Panc1 (cell line): ENCODE measurements around the gene FAM237A. TPM values are rescaled to one million over a fixed set of nuclear protein-coding genes. Genes with fewer than 3 reads are reported as not detected.

Source experiments
- ATAC-seq: fragments of 200-7000 bp; cut with Tn5 transposase; 2 replicates; pipeline ENCODE4 v1.9.1; 2020; ENCODE audit warnings: mild to moderate bottlenecking, moderate library complexity
- BruUV-seq: library from RNA; stranded (reverse); fragments of 400-500 nt; replicated peaks from 2 replicates; lab custom pipeline; 2021; lab: Mats Ljungman, UMichigan
- CTCF ChIA-PET: fragments of 300-600 bp; sonication (Branson Sonifier 250); formaldehyde crosslinking; loops from one replicate; lab custom pipeline; 2022; ENCODE audit warnings: antibody characterized with exemption; lab: Charles Lee
- POLR2A ChIA-PET: fragments of 300-600 bp; sonication (Branson Sonifier 250); formaldehyde crosslinking; loops from one replicate; lab custom pipeline; 2022; ENCODE audit warnings: antibody characterized with exemption; lab: Charles Lee
- DNase-seq: peaks from one replicate; pipeline ENCODE4 v3.0.0-alpha.2; 2010; ENCODE audit warnings: low read depth, low spot score
- H3K27ac ChIP-seq: 2 replicates; pipeline ENCODE4 v1.5.1; 2011; ENCODE audit warnings: mild to moderate bottlenecking, low read length, inconsistent platforms
- H3K27me3 ChIP-seq: fragments of 200-500 bp; sonication (Bioruptor generic); 2 replicates; pipeline ENCODE4 v1.6.0; 2014; ENCODE audit warnings: low read length, inconsistent platforms; ENCODE audit not compliant: control insufficient read depth, insufficient read depth
- H3K36me3 ChIP-seq: fragments of 200-500 bp; sonication (Bioruptor generic); 2 replicates; pipeline ENCODE4 v1.5.1; 2014; ENCODE audit warnings: inconsistent platforms, mild to moderate bottlenecking, low read length, moderate library complexity; ENCODE audit not compliant: control insufficient read depth, insufficient read depth
- H3K4me1 ChIP-seq: 2 replicates; pipeline ENCODE4 v1.5.1; 2011; ENCODE audit warnings: inconsistent platforms, mild to moderate bottlenecking, low read length, moderate library complexity; ENCODE audit not compliant: control insufficient read depth, insufficient read depth
- H3K4me3 ChIP-seq, 2 experiments: 2 replicates each; pipeline ENCODE4 v1.5.1; 2011 to 2012; ENCODE audit warnings: low read depth in 2 of 2, low read length in 2 of 2, mild to moderate bottlenecking in 2 of 2, inconsistent platforms in 1 of 2, moderate library complexity in 1 of 2
- H3K9me3 ChIP-seq: fragments of 200-500 bp; sonication (Bioruptor generic); 2 replicates; pipeline ENCODE4 v1.5.1; 2014; ENCODE audit warnings: low read depth, mild to moderate bottlenecking, inconsistent platforms, low read length, moderate library complexity; ENCODE audit not compliant: control insufficient read depth, insufficient read depth
- CTCF ChIP-seq: fragments of 450-650 bp; IDR thresholded peaks from 2 replicates; pipeline ENCODE4 v1.5.1; 2017; ENCODE audit warnings: mild to moderate bottlenecking
- POLR2AphosphoS5 ChIP-seq: IDR thresholded peaks from 2 replicates; pipeline ENCODE4 v1.6.1; 2012; ENCODE audit warnings: mild to moderate bottlenecking, low read depth, low read length, moderate library complexity
- SIN3A ChIP-seq: IDR thresholded peaks from 2 replicates; pipeline ENCODE4 v1.6.1; 2012; ENCODE audit warnings: low read depth, mild to moderate bottlenecking, low read length, moderate library complexity, borderline replicate concordance; ENCODE audit not compliant: insufficient read depth
- TCF7L2 ChIP-seq: IDR thresholded peaks from 2 replicates; pipeline ENCODE4 v1.6.1; 2011; ENCODE audit warnings: mild to moderate bottlenecking, low read depth, low read length, inconsistent platforms
- in situ Hi-C: cut with HindIII; loops from 2 replicates; pipeline ENCODE4 v1.10.0; 2016; ENCODE audit warnings: low sequenced_read_pairs, low pct_unique_long_range_greater_than_20kb
- intact Hi-C: fragments of 100-400 bp; cut with micrococcal nuclease; formaldehyde crosslinking; loops from one replicate; pipeline ENCODE4 v1.10.0; 2022; ENCODE audit not compliant: unreplicated experiment
- total RNA-seq: library from RNA; stranded (reverse); gene quantifications from one replicate; pipeline ENCODE4 v1.2.1, GENCODE V29; 2021; ENCODE audit not compliant: unreplicated experiment
- TF ChIP-seq, protein P1 (sequence below), 2 experiments: IDR thresholded peaks; 2 replicates each; pipeline ENCODE4 v1.6.1; 2011 to 2012; ENCODE audit warnings: low read depth in 2 of 2, control low read depth in 1 of 2, low read length in 1 of 2, mild to moderate bottlenecking in 1 of 2, moderate library complexity in 1 of 2; ENCODE audit not compliant: insufficient read depth in 1 of 2

The FAM237A gene
- total RNA-seq, 1 experiment from 2014 or later: not detected

DNA sequence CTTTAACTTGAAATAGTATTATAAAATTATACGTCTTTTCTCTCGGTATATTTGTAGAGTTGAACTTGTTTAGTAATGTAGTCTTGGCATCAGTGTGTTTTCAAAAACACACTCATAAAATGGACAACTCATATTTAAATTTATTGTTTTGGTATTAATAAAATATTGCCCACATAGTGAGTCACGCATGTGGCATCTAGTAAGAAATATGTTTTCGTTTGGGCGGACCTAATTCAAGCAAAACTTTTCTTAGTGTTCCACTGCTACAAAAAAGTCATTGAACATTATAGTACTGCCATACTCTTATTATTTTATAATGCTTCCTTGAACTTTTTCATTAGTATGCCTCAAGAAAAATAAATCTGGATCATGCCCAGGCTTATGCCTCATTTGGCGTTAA is 31.1 kb upstream of the FAM237A start:
- no peaks in the 10 kb centered on the region; the same call in 1 of the 2 replicates for H3K36me3 ChIP-seq
- in situ Hi-C loops (no loop called here), intact Hi-C loops (no loop called here)
- no peak for TF ChIP-seq SIN3A
- no peak for TF ChIP-seq POLR2AphosphoS5
- no peak for TF ChIP-seq CTCF
- TF ChIP-seq, protein P1, sequence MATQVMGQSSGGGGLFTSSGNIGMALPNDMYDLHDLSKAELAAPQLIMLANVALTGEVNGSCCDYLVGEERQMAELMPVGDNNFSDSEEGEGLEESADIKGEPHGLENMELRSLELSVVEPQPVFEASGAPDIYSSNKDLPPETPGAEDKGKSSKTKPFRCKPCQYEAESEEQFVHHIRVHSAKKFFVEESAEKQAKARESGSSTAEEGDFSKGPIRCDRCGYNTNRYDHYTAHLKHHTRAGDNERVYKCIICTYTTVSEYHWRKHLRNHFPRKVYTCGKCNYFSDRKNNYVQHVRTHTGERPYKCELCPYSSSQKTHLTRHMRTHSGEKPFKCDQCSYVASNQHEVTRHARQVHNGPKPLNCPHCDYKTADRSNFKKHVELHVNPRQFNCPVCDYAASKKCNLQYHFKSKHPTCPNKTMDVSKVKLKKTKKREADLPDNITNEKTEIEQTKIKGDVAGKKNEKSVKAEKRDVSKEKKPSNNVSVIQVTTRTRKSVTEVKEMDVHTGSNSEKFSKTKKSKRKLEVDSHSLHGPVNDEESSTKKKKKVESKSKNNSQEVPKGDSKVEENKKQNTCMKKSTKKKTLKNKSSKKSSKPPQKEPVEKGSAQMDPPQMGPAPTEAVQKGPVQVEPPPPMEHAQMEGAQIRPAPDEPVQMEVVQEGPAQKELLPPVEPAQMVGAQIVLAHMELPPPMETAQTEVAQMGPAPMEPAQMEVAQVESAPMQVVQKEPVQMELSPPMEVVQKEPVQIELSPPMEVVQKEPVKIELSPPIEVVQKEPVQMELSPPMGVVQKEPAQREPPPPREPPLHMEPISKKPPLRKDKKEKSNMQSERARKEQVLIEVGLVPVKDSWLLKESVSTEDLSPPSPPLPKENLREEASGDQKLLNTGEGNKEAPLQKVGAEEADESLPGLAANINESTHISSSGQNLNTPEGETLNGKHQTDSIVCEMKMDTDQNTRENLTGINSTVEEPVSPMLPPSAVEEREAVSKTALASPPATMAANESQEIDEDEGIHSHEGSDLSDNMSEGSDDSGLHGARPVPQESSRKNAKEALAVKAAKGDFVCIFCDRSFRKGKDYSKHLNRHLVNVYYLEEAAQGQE (IDR thresholded peaks at IDR 0.05; ENCODE audit: insufficient read depth in 1 of 2, low read depth in 2 of 2, low read length in 1 of 2): no peak
- TF ChIP-seq TCF7L2: no peak
- H3K4me3 ChIP-seq: no peak overlapping the region
- no peak overlapping the region for H3K27ac ChIP-seq
- H3K9me3 ChIP-seq: no peaks in the 10 kb centered on the region
- ChIA-PET CTCF (no interaction called here), POLR2A (no interaction called here)
- H3K27me3 ChIP-seq: no peaks in the 10 kb centered on the region
- no peaks in the 10 kb centered on the region for H3K4me1 ChIP-seq
- DNase-seq (no peak), ATAC-seq (no peak)
- no TSS peak for BruUV-seq

- CTCF ChIA-PET: no interaction called here
- no peak for ATAC-seq
Measured at GRCh38 chr2:206611736-206612135, 30.6 kb upstream of the FAM237A start.

More at GRCh38 chr2:206611736-206612135, 30.6 kb upstream of the FAM237A start:
- POLR2A ChIA-PET: no interaction called here
- Histone ChIP-seq H3K4me3 (no peak overlapping the region), H3K9me3 (no peaks in the 10 kb centered on the region), H3K27ac (no peak overlapping the region), H3K4me1 (no peaks in the 10 kb centered on the region), H3K36me3 (no peaks in the 10 kb centered on the region; the same call in 1 of the 2 replicates), H3K27me3 (no peaks in the 10 kb centered on the region)
- in situ Hi-C loops (no loop called here), intact Hi-C loops (no loop called here)
- TF ChIP-seq CTCF: no peak
- DNase-seq: no peak
- no TSS peak for BruUV-seq
